Neutrophil (primary cell): ENCODE measurements around the gene RAB28.

Experiments
- H3K27ac ChIP-seq: fragments of 200-600 bp; sonication (generic); 2 replicates; pipeline ENCODE4 v1.5.1; 2016; ENCODE audit warnings: mild to moderate bottlenecking, moderate library complexity
- H3K27me3 ChIP-seq: fragments of 200-600 bp; sonication (generic); 2 replicates; pipeline ENCODE4 v1.6.0; 2016; ENCODE audit warnings: mild to moderate bottlenecking
- H3K36me3 ChIP-seq: fragments of 200-600 bp; sonication (generic); 2 replicates; pipeline ENCODE4 v1.5.1; 2017
- H3K4me1 ChIP-seq, 2 experiments: fragments of 200-600 bp in 1 of 2; sonication (generic) in 1 of 2; 1 replicate in 1 of 2; 2 replicates in 1 of 2; pipeline versions ENCODE4 v1.5.1 to v1.6.1; 2013 to 2016; ENCODE audit warnings: low read depth in 1 of 2, low read length in 1 of 2, mild to moderate bottlenecking in 1 of 2, moderate library complexity in 1 of 2; ENCODE audit not compliant: control insufficient read depth in 1 of 2, insufficient read depth in 1 of 2
- H3K4me3 ChIP-seq, 2 experiments: fragments of 200-600 bp in 1 of 2; sonication (generic) in 1 of 2; 1 replicate in 1 of 2; 2 replicates in 1 of 2; pipeline ENCODE4 v1.5.1; 2013 to 2016; ENCODE audit warnings: low read depth in 1 of 2, low read length in 1 of 2, mild to moderate bottlenecking in 1 of 2, moderate library complexity in 1 of 2
- H3K9me3 ChIP-seq: fragments of 200-600 bp; sonication (generic); 2 replicates; pipeline ENCODE4 v1.5.1; 2016
- TF ChIP-seq, protein P1 (sequence below): fragments of 200-600 bp; sonication (generic); IDR thresholded peaks from 2 replicates; pipeline ENCODE4 v1.5.1; 2016; ENCODE audit warnings: antibody characterized with exemption

Gene RAB28

DNA sequence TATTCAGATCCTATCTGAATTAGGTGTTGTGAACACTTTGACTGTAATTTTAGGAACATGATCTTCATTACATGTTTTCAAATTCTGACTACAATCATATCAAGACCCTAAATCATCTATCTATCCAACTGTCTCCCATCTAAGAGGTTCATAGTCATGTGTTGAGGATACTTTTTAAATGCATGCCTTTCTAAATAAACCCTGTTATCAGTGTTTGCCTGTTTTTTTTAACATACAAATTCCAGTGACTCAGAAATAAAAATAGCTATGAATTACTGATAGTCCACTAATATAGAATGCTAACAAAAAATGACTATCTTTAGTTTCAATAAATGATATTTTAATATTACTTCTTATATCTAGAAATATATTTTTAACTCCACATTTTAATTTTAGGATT, 8.0 kb downstream of the RAB28 start:
- H3K27ac ChIP-seq, result no peak overlapping the region
- H3K36me3 ChIP-seq, result peaks cover 13% of the 10 kb centered on the region
- no peaks in the 10 kb centered on the region for H3K27me3 ChIP-seq
- H3K4me1 ChIP-seq, result no peaks in the 10 kb centered on the region
- H3K4me3 ChIP-seq, result no peak overlapping the region
- no peaks in the 10 kb centered on the region for H3K9me3 ChIP-seq
- TF ChIP-seq, protein P1, sequence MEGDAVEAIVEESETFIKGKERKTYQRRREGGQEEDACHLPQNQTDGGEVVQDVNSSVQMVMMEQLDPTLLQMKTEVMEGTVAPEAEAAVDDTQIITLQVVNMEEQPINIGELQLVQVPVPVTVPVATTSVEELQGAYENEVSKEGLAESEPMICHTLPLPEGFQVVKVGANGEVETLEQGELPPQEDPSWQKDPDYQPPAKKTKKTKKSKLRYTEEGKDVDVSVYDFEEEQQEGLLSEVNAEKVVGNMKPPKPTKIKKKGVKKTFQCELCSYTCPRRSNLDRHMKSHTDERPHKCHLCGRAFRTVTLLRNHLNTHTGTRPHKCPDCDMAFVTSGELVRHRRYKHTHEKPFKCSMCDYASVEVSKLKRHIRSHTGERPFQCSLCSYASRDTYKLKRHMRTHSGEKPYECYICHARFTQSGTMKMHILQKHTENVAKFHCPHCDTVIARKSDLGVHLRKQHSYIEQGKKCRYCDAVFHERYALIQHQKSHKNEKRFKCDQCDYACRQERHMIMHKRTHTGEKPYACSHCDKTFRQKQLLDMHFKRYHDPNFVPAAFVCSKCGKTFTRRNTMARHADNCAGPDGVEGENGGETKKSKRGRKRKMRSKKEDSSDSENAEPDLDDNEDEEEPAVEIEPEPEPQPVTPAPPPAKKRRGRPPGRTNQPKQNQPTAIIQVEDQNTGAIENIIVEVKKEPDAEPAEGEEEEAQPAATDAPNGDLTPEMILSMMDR, result no peak

DNA sequence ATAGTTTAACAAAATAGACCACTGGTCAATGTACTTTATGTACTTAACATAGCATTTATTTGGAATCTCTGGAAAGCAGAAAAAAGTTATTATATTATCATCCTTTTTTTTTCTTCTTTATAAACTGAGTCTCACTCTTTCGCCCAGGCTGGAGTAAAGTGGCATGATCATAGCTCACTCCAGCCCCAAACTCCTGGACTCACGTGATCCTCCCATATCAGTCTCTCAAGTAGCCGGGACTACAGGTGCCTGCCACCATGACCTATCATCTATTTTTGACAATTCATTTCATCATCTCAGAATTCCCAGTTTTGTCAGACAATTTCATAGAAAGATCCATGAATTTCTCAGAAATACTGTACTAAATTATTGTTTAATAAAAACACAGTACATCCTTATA, 12.7 kb downstream of the RAB28 start:
- Histone ChIP-seq H3K27ac (no peak overlapping the region), H3K4me3 (no peak overlapping the region), H3K9me3 (no peaks in the 10 kb centered on the region), H3K36me3 (no peaks in the 10 kb centered on the region), H3K4me1 (no peaks in the 10 kb centered on the region), H3K27me3 (no peaks in the 10 kb centered on the region)
- TF ChIP-seq, protein P1, result no peak

DNA sequence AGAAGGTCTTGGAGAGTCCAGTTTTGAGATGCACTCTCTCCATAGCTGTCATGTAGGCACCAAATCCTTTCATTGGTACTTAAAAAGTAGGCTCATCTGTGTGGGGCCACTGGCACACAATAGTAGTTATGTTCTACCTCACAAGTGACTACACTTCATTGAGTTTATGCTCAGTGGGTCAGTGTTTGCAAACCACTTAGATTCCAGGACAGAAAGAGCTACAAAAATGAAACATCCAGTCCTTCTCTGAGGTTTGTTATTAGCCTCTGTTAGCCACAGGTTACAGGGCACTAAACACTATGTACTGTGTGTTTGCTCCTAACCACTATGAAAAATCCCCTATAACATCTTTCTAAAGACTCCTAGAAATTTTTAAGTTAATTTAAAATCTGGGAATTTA, 13.8 kb downstream of the RAB28 start:
- Histone ChIP-seq H3K27ac (no peak overlapping the region), H3K9me3 (no peaks in the 10 kb centered on the region), H3K36me3 (no peaks in the 10 kb centered on the region), H3K27me3 (no peaks in the 10 kb centered on the region), H3K4me3 (no peak overlapping the region), H3K4me1 (no peaks in the 10 kb centered on the region)
- TF ChIP-seq, protein P1, result no peak

DNA sequence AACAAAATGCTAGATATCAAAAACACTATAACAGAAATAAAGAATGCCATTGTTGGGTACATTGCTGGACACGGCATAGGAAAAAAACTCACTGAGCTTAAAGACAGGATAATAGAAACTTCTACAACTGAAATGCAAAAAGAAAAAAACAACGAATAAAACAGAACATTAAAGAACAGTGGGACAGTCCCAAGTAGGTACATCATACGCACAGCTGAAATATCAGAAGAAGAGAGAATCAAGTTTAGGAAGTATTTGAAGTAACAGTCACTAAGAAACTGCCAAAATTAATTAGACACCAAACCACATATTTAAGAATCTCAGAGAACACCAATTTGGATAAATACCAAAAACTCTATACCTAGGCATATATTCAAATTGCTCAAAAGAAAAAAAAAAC, 19.2 kb downstream of the RAB28 start:
- H3K27ac ChIP-seq, result no peak overlapping the region
- H3K4me1 ChIP-seq, result no peaks in the 10 kb centered on the region
- no peaks in the 10 kb centered on the region for H3K27me3 ChIP-seq
- no peak overlapping the region for H3K4me3 ChIP-seq
- TF ChIP-seq, protein P1, result no peak
- no peaks in the 10 kb centered on the region for H3K36me3 ChIP-seq
- H3K9me3 ChIP-seq, result no peaks in the 10 kb centered on the region

DNA sequence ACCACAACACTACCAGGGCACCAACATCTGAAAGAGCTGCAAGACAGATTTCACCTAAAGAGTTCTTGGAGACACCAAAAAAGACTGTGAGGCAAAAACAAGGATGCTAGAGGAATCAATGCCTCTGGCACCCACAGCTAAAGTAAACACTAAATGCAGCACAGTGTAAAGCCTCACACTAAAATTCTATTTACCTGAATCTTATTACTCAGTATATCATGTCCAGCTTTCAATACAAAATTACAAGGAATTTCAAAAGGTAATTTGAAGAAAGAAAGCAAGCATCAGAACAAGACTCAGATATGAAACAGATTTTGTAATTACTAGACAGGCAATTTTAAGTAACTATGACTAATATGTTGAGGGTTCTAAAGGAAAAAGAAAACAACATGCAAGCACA, 19.6 kb downstream of the RAB28 start:
- Histone ChIP-seq H3K27me3 (no peaks in the 10 kb centered on the region), H3K27ac (no peak overlapping the region), H3K9me3 (no peaks in the 10 kb centered on the region), H3K4me3 (no peak overlapping the region), H3K36me3 (no peaks in the 10 kb centered on the region), H3K4me1 (no peaks in the 10 kb centered on the region)
- TF ChIP-seq, protein P1, result no peak
